Measurements from ENCODE around the gene TLN1. TPM values are rescaled to one million over a fixed set of nuclear protein-coding genes. Genes with fewer than 3 reads are reported as not detected.

The TLN1 gene
- total and polyA plus RNA-seq, 5 donors, result 171 to 375 (median 282) TPM

- intact Hi-C loops (cut with DNase I), result no loop called here
- Histone ChIP-seq H3K27me3 (ENCODE audit: control insufficient read depth, insufficient read depth) (no peaks in the 10 kb centered on the region), H3K4me1 (ENCODE audit: control insufficient read depth, insufficient read depth, low read length) (peaks cover 6% of the 10 kb centered on the region), H3K9me3 (ENCODE audit: control insufficient read depth, low read length) (no peaks in the 10 kb centered on the region), H3K4me3 (ENCODE audit: low read length) (peak overlapping the region; percentile 44), H3K27ac (ENCODE audit: low read length) (no peak overlapping the region)
- ATAC-seq (peak in 1 of 2 donors; percentile 10), DNase-seq (no peak)
- 42% methylated on average over 13 of the region's 13 CpGs for WGBS
Measured at GRCh38 chr9:35675204-35675603, 56.8 kb downstream of the TLN1 start.

DNA sequence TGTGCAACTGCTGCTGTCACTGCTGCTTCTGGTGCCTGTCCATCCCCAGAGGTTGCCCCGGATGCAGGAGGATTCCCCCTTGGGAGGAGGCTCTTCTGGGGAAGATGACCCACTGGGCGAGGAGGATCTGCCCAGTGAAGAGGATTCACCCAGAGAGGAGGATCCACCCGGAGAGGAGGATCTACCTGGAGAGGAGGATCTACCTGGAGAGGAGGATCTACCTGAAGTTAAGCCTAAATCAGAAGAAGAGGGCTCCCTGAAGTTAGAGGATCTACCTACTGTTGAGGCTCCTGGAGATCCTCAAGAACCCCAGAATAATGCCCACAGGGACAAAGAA is 58.0 kb downstream of the TLN1 start:
- 81% methylated on average over 3 of the region's 3 CpGs for WGBS
- no peak overlapping the region for H3K27ac ChIP-seq (ENCODE audit: low read length)

DNA sequence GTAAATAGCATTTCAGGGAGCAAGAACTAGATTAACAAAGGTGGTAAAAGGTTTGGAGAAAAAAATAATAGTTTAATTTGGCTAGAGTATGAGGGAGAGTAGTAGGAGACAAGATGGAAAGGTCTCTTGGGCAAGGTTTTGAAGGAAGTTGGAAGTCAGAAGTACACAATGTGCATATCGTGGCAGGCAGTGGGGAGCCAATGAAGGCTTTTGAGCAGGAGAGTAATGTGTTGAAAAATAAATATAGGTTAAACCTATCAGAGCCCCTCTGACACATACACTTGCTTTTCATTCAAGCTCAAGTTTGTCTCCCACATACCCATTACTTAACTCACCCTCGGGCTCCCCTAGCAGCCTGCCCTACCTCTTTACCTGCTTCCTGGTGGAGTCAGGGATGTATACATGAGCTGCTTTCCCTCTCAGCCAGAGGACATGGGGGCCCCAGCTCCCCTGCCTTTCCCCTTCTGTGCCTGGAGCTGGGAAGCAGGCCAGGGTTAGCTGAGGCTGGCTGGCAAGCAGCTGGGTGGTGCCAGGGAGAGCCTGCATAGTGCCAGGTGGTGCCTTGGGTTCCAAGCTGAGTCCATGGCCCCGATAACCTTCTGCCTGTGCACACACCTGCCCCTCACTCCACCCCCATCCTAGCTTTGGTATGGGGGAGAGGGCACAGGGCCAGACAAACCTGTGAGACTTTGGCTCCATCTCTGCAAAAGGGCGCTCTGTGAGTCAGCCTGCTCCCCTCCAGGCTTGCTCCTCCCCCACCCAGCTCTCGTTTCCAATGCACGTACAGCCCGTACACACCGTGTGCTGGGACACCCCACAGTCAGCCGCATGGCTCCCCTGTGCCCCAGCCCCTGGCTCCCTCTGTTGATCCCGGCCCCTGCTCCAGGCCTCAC is 58.6 kb downstream of the TLN1 start, which contains the start of gene CA9:
Gene CA9, plus strand, starts transcription at position 797 of the 893 bp plus-strand sequence. Its CDS starts 32 bp downstream, at position 829.
- Histone ChIP-seq H3K9me3 (ENCODE audit: control insufficient read depth, low read length) (no peaks in the 10 kb centered on the region), H3K4me1 (ENCODE audit: control insufficient read depth, insufficient read depth, low read length) (peaks cover 6% of the 10 kb centered on the region), H3K27me3 (ENCODE audit: control insufficient read depth, insufficient read depth) (no peaks in the 10 kb centered on the region), H3K4me3 (ENCODE audit: low read length) (no peak within 1 kb of the TSS), H3K27ac (ENCODE audit: low read length) (no peak within 1 kb of the TSS)
- intact Hi-C loops (cut with DNase I), result no loop called here
- WGBS, result 55% methylated on average over 10 of the region's 10 CpGs
- DNase-seq (peak in 1 of 3 donors; percentile 55), ATAC-seq (peak; percentile 36 to 46)

More for the DNA sequence above, 58.0 kb downstream of the TLN1 start:
- ATAC-seq (no peak), DNase-seq (no peak)
- Histone ChIP-seq H3K27me3 (ENCODE audit: control insufficient read depth, insufficient read depth) (no peaks in the 10 kb centered on the region), H3K4me3 (ENCODE audit: low read length) (no peak overlapping the region), H3K4me1 (ENCODE audit: control insufficient read depth, insufficient read depth, low read length) (peaks cover 6% of the 10 kb centered on the region), H3K9me3 (ENCODE audit: control insufficient read depth, low read length) (no peaks in the 10 kb centered on the region)
- intact Hi-C loops (cut with DNase I), result no loop called here

DNA sequence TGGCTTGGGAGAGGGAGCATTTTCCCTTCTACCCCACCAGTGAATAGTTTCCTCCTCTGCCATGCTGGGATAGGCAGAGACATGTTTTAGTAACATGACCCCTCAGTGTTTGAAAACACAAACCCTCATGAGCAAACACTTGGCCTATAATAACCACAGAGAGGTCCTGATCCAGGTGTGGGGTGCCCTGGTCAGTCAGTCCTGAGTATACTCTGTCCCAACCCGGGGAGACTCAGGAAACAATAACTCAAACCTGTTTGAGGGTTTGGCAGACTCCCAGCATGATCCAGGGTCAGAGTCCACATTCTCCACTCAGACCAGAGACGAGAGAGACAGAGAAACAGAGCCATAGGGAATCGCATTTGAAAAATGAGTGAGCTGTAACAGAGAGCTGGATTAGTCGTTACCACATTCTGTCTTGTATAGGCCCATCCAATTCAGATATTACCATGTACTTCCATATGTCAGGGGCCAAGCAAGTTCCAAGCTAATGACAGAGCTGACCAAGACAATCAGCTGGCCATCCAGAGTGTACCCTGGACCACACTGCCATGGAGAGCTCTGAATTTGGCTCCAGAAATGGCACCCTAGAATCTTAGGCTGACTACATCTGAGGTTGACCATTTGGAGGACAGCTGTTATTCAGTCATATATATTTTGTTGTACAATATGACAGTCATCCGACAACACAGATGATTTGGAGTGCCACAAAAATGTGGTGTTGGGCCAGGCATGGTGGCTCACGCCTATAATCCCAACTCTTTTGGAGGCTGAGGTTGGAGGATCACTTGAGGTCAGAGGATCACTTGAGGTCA is 62.5 kb downstream of the TLN1 start:
- ATAC-seq, result no peak
- Histone ChIP-seq H3K9me3 (ENCODE audit: control insufficient read depth, low read length) (no peaks in the 10 kb centered on the region), H3K27ac (ENCODE audit: low read length) (no peak overlapping the region), H3K4me1 (ENCODE audit: control insufficient read depth, insufficient read depth, low read length) (no peaks in the 10 kb centered on the region), H3K27me3 (ENCODE audit: control insufficient read depth, insufficient read depth) (no peaks in the 10 kb centered on the region), H3K4me3 (ENCODE audit: low read length) (no peak overlapping the region)
- 74% methylated on average over 6 of the region's 6 CpGs for WGBS
- DNase-seq, result no peak
- intact Hi-C loops (cut with DNase I), result loop anchor here in 1 of 4 donors (10.0 kb wide), 1 partner anchor 55 kb away; no protein-coding TSS in a partner anchor

GRCh38 chr9:35667939-35668338 is 64.1 kb downstream of the TLN1 start:
- ATAC-seq, result no peak
- WGBS, result 97% methylated on average over 3 of the region's 3 CpGs
- H3K9me3 ChIP-seq (ENCODE audit: control insufficient read depth, low read length), result no peaks in the 10 kb centered on the region
- intact Hi-C loops (cut with DNase I), result loop anchor here in 1 of 4 donors (10.0 kb wide), 1 partner anchor 57 kb away; no protein-coding TSS in a partner anchor
- H3K27me3 ChIP-seq (ENCODE audit: control insufficient read depth, insufficient read depth), result no peaks in the 10 kb centered on the region
- no peak overlapping the region for H3K4me3 ChIP-seq (ENCODE audit: low read length)
- H3K4me1 ChIP-seq (ENCODE audit: control insufficient read depth, insufficient read depth, low read length), result no peaks in the 10 kb centered on the region
- H3K27ac ChIP-seq (ENCODE audit: low read length), result no peak overlapping the region
- no peak for DNase-seq

DNA sequence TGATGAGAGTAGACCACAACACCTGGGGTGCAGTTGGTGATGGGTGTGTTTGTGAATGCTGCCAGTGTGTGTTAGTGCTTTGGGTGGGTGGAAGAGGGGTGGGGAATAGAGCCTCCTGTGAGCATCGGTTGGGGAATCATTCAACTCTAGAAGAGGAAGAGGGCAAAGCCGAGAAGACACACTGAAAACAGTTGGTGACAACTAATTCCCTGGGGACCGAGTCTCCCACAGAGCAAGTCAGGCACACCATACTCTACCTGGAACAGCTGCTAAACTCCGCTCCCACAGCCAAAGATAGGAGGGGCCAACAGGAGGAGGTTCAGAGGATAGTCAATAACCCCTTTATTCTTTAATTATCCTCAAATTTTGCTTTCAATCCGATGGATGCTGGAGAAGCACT is 65.4 kb downstream of the TLN1 start:
- no peak for ATAC-seq
- WGBS, result 90% methylated on average over 5 of the region's 5 CpGs
- intact Hi-C loops (cut with DNase I), result loop anchor here in 1 of 4 donors (10.0 kb wide), 1 partner anchor 58 kb away; no protein-coding TSS in a partner anchor

GRCh38 chr9:35666045-35666444 is 66.0 kb downstream of the TLN1 start:
- H3K9me3 ChIP-seq (ENCODE audit: control insufficient read depth, low read length), result no peaks in the 10 kb centered on the region
- H3K4me3 ChIP-seq (ENCODE audit: low read length), result no peak overlapping the region
- intact Hi-C loops (cut with DNase I), result loop anchor here in 1 of 4 donors (10.0 kb wide), 1 partner anchor 59 kb away; no protein-coding TSS in a partner anchor
- 60% methylated on average over 1 of the region's 1 CpG for whole genome bisulfite sequencing
- no peaks in the 10 kb centered on the region for H3K4me1 ChIP-seq (ENCODE audit: control insufficient read depth, insufficient read depth, low read length)
- H3K27me3 ChIP-seq (ENCODE audit: control insufficient read depth, insufficient read depth), result no peaks in the 10 kb centered on the region
- no peak for ATAC-seq
- no peak overlapping the region for H3K27ac ChIP-seq (ENCODE audit: low read length)
- no peak for DNase-seq

More for the DNA sequence above, 65.4 kb downstream of the TLN1 start:
- no peak for DNase-seq
- no peak overlapping the region for H3K4me3 ChIP-seq (ENCODE audit: low read length)
- H3K27ac ChIP-seq (ENCODE audit: low read length), result no peak overlapping the region
- H3K4me1 ChIP-seq (ENCODE audit: control insufficient read depth, insufficient read depth, low read length), result no peaks in the 10 kb centered on the region
- no peaks in the 10 kb centered on the region for H3K27me3 ChIP-seq (ENCODE audit: control insufficient read depth, insufficient read depth)
- no peaks in the 10 kb centered on the region for H3K9me3 ChIP-seq (ENCODE audit: control insufficient read depth, low read length)

GRCh38 chr9:35665471-35665818 is 66.5 kb downstream of the TLN1 start:
- no peak for DNase-seq
- Histone ChIP-seq H3K27ac (ENCODE audit: low read length) (peak overlapping the region; percentile 26), H3K4me1 (ENCODE audit: control insufficient read depth, insufficient read depth, low read length) (no peaks in the 10 kb centered on the region), H3K9me3 (ENCODE audit: control insufficient read depth, low read length) (no peaks in the 10 kb centered on the region), H3K4me3 (ENCODE audit: low read length) (peak overlapping the region; percentile 48), H3K27me3 (ENCODE audit: control insufficient read depth, insufficient read depth) (no peaks in the 10 kb centered on the region)
- intact Hi-C loops (cut with DNase I), result loop anchor here in 1 of 4 donors (10.0 kb wide), 1 partner anchor 59 kb away; no protein-coding TSS in a partner anchor
- ATAC-seq, result no peak
- 29% methylated on average over 5 of the region's 5 CpGs for WGBS

GRCh38 chr9:35664531-35665470 is 67.2 kb downstream of the TLN1 start, which contains the start of gene ARHGEF39:
Gene ARHGEF39, minus strand, starts transcription at chr9:35665195. Its CDS starts 26 bp downstream, at chr9:35665169.
- WGBS, result 8% methylated on average over 58 of the region's 58 CpGs
- Histone ChIP-seq H3K27me3 (ENCODE audit: control insufficient read depth, insufficient read depth) (no peaks in the 10 kb centered on the region), H3K27ac (ENCODE audit: low read length) (peak within 1 kb of the TSS; percentile 29), H3K4me3 (ENCODE audit: low read length) (peak within 1 kb of the TSS; percentile 48), H3K9me3 (ENCODE audit: control insufficient read depth, low read length) (no peaks in the 10 kb centered on the region), H3K4me1 (ENCODE audit: control insufficient read depth, insufficient read depth, low read length) (no peaks in the 10 kb centered on the region)
- ATAC-seq, result peak; percentile 86 to 88
- DNase-seq, result peak; percentile 84 to 93 (median 93)
- intact Hi-C loops (cut with DNase I), result loop anchor here in 3 of 4 donors (5.0 to 10.0 kb wide), 3 partner anchors 32 to 68 kb away; partner anchors contain the start of genes CREB3 (in 2 of the 3) and TLN1 (in 2 of the 3)

- intact Hi-C loops (cut with DNase I), result loop anchor here in 3 of 4 donors (5.0 to 10.0 kb wide), 3 partner anchors 35 to 70 kb away; partner anchors contain the start of genes CREB3 (in 2 of the 3) and TLN1 (in 2 of the 3)
- ATAC-seq (no peak), DNase-seq (no peak)
- Histone ChIP-seq H3K27ac (ENCODE audit: low read length) (no peak overlapping the region), H3K4me3 (ENCODE audit: low read length) (no peak overlapping the region), H3K27me3 (ENCODE audit: control insufficient read depth, insufficient read depth) (no peaks in the 10 kb centered on the region), H3K9me3 (ENCODE audit: control insufficient read depth, low read length) (no peaks in the 10 kb centered on the region), H3K4me1 (ENCODE audit: control insufficient read depth, insufficient read depth, low read length) (no peaks in the 10 kb centered on the region)
- WGBS, result 87% methylated on average over 7 of the region's 7 CpGs
Measured at GRCh38 chr9:35662437-35662836, 69.6 kb downstream of the TLN1 start.

All from right cardiac atrium (tissue), 5 donors.